Uterus (tissue), 4 donors: ENCODE measurements around the gene MYBBP1A. TPM values are rescaled to one million over a fixed set of nuclear protein-coding genes. Genes with fewer than 3 reads are reported as not detected.

Experiments
- DNase-seq, 2 donors: peaks; one replicate each; pipeline ENCODE4 v3.0.0-alpha.2; 2019 to 2020
- H3K27ac ChIP-seq, 2 donors: fragments of 200-600 bp; sonication (generic); 1 replicate in 1 of 2; 2 replicates in 1 of 2; pipeline ENCODE4 v1.5.1; 2016 to 2018
- H3K27me3 ChIP-seq, 2 donors: fragments of 200-600 bp; sonication (generic); one replicate each; pipeline ENCODE4 v1.5.1; 2018 to 2019; ENCODE audit warnings: control low read depth in 1 of 2
- H3K36me3 ChIP-seq, 2 donors: fragments of 200-600 bp; sonication (generic); one replicate each; pipeline ENCODE4 v1.5.1; 2019; ENCODE audit warnings: control low read depth in 1 of 2
- H3K4me1 ChIP-seq, 2 donors: fragments of 200-600 bp; sonication (generic); one replicate each; pipeline ENCODE4 v1.5.1; 2018 to 2019; ENCODE audit warnings: control low read depth in 1 of 2
- H3K4me3 ChIP-seq, 2 donors: fragments of 200-600 bp; sonication (generic); 1 replicate in 1 of 2; 2 replicates in 1 of 2; pipeline ENCODE4 v1.5.1; 2018 to 2019; ENCODE audit warnings: mild to moderate bottlenecking in 1 of 2
- H3K9me3 ChIP-seq, 2 donors: fragments of 200-600 bp; sonication (generic); one replicate each; pipeline ENCODE4 v1.5.1; 2019; ENCODE audit warnings: control low read depth in 1 of 2
- POLR2A ChIP-seq, 2 donors: fragments of 450-650 bp; IDR thresholded peaks; one replicate each; pipeline ENCODE4 v1.6.1; 2016; ENCODE audit warnings: antibody characterized with exemption in 2 of 2, mild to moderate bottlenecking in 1 of 2, moderate library complexity in 1 of 2
- intact Hi-C: fragments of 100-400 bp; cut with DNase I; formaldehyde crosslinking; loops from one replicate; pipeline ENCODE4 v1.15.1; 2023; ENCODE audit warnings: low total_unique reads
- total RNA-seq, 4 donors: library from RNA; depleted of rRNA in 3 of 4; stranded (reverse); fragments of >200 nt in 3 of 4; gene quantifications; one replicate each; pipeline versions ENCODE4 v1.1.0 to v1.2.4, GENCODE V29; 2014 to 2023
- TF ChIP-seq, protein P1 (sequence below), 4 experiments: fragments of 200-600 bp in 2 of 4; fragments of 450-650 bp in 2 of 4; sonication (generic) in 2 of 4; IDR thresholded peaks; one replicate each; pipeline ENCODE4 v1.5.1; 2016 to 2019; ENCODE audit warnings: antibody characterized with exemption in 4 of 4, mild to moderate bottlenecking in 2 of 4, moderate library complexity in 1 of 4
- donor health status: DM: yes; HTN: yes; CAD: no.

MYBBP1A gene
- total RNA-seq, 4 donors from 2014 or later = 10.9 to 64.7 (median 25.2) TPM

DNA sequence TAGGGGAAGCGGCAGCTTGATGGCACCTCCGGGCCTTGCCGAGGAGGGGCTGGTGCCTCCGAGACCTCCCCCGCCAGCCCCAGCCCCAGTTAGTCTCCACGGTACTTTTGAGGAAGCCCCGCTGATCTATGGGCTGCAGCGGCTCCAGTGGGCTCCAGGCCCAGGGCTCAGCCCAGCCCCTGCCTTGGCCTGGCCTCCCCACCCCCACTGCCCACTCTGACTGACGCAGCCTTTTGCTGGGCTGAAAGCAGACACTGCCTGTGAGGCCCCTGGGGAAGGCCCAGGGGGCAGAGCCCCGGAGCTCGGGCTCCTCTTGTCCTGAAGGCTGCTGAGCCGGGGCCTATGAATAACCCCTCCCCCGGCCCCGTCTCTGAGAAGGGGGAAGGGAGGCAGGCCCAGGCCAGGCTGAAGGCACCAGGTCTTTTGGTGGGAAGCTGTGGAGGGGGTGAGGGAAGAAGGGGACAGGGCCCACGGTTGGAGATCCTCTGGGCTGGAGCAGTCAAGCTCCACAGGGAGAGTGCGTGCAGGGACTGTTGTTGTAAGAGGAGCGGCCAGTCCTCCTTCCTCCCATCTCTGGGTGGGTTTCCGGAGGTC is 21.6 kb upstream of the MYBBP1A start:
- Histone ChIP-seq H3K36me3 (no peaks in the 10 kb centered on the region), H3K4me1 (no peaks in the 10 kb centered on the region), H3K27me3 (no peaks in the 10 kb centered on the region), H3K27ac (no peak overlapping the region), H3K4me3 (no peak overlapping the region), H3K9me3 (no peaks in the 10 kb centered on the region)
- intact Hi-C loops = no loop called here
- no peak for DNase-seq
- TF ChIP-seq POLR2A (IDR thresholded peaks at IDR 0.05) = no peak
- TF ChIP-seq, protein P1, sequence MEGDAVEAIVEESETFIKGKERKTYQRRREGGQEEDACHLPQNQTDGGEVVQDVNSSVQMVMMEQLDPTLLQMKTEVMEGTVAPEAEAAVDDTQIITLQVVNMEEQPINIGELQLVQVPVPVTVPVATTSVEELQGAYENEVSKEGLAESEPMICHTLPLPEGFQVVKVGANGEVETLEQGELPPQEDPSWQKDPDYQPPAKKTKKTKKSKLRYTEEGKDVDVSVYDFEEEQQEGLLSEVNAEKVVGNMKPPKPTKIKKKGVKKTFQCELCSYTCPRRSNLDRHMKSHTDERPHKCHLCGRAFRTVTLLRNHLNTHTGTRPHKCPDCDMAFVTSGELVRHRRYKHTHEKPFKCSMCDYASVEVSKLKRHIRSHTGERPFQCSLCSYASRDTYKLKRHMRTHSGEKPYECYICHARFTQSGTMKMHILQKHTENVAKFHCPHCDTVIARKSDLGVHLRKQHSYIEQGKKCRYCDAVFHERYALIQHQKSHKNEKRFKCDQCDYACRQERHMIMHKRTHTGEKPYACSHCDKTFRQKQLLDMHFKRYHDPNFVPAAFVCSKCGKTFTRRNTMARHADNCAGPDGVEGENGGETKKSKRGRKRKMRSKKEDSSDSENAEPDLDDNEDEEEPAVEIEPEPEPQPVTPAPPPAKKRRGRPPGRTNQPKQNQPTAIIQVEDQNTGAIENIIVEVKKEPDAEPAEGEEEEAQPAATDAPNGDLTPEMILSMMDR (IDR thresholded peaks at IDR 0.05) = no peak

DNA sequence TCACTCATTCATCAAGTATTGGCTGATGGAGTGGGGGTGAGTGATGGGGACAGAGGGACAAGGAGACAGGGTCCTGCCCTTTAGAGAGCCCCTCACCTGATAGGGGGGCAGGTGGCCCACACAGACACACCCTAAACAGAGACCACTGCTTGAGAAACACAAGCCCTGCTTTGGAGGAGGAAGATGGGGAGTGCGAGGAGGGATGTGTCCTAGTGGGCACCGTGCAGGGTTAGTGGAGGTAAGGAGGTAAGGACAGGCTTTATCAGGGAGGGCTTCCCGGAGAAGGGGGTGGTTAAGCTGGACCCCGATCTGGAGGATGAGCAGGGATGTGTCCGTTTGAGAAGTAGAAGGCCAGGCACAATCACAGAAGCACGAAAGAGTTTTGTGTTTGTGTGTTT is 21.0 kb upstream of the MYBBP1A start:
- Histone ChIP-seq H3K36me3 (no peaks in the 10 kb centered on the region), H3K27ac (no peak overlapping the region), H3K9me3 (no peaks in the 10 kb centered on the region), H3K27me3 (no peaks in the 10 kb centered on the region), H3K4me3 (no peak overlapping the region), H3K4me1 (no peaks in the 10 kb centered on the region)
- TF ChIP-seq, protein P1 (IDR thresholded peaks at IDR 0.05) = no peak
- no peak for TF ChIP-seq POLR2A (IDR thresholded peaks at IDR 0.05)
- DNase-seq = no peak
- intact Hi-C loops = no loop called here

DNA sequence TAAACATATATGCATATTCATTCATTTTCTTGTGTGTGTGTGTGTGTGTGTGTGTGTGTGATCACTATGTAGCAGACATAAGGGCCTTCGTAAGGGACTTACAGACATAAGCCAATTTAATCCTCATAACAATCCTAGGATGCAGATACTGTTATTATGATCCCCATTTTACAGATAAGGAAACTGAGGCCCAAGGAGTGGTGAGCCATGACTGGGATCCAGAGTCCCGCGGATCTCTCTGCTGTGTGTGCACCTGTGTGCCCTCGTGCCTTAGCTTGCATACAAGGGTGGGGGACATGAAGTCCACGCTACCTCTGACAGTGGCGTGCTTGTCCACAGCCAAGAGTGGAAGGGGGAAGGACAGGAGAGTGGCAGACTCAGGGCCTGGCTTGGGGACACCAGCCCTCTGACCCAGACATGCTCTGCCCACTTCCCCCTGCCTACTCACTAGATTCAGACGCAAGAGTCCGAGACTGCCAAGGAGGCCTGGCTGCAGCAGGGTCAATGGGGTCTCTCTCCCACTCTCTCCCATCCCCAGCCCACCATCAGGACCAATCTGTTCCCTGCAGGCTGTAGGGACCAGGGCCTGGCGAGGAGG is 19.4 kb upstream of the MYBBP1A start:
- TF ChIP-seq POLR2A (IDR thresholded peaks at IDR 0.05) = no peak
- TF ChIP-seq, protein P1 (IDR thresholded peaks at IDR 0.05) = no peak
- Histone ChIP-seq H3K9me3 (no peaks in the 10 kb centered on the region), H3K36me3 (no peaks in the 10 kb centered on the region), H3K4me3 (no peak overlapping the region), H3K4me1 (no peaks in the 10 kb centered on the region), H3K27me3 (no peaks in the 10 kb centered on the region), H3K27ac (no peak overlapping the region)
- DNase-seq = no peak
- intact Hi-C loops = no loop called here

DNA sequence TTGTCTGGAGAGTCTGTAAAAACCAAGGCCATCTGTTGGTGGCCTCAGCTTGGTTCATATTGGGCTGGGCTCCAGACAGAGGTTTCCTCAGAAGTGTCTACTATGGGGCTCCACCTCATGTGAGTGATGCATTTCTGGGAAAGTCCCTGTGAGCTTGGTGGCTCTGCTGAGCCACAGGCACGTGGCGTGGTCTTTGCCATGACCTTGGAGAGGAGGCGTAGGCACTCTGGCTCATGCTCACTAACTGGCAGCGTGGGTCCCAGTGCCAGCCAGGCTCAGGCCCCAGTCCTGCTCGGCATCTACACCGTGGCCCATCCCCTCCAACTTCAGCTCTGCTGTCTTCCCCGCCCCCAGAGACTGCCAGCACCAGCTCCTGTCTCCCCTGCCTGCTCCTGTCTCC is 18.5 kb upstream of the MYBBP1A start:
- Histone ChIP-seq H3K27ac (no peak overlapping the region), H3K27me3 (no peaks in the 10 kb centered on the region), H3K4me3 (no peak overlapping the region), H3K4me1 (no peaks in the 10 kb centered on the region), H3K9me3 (no peaks in the 10 kb centered on the region), H3K36me3 (no peaks in the 10 kb centered on the region)
- intact Hi-C loops = no loop called here
- no peak for DNase-seq
- no peak for TF ChIP-seq POLR2A (IDR thresholded peaks at IDR 0.05)
- TF ChIP-seq, protein P1 (IDR thresholded peaks at IDR 0.05) = no peak

DNA sequence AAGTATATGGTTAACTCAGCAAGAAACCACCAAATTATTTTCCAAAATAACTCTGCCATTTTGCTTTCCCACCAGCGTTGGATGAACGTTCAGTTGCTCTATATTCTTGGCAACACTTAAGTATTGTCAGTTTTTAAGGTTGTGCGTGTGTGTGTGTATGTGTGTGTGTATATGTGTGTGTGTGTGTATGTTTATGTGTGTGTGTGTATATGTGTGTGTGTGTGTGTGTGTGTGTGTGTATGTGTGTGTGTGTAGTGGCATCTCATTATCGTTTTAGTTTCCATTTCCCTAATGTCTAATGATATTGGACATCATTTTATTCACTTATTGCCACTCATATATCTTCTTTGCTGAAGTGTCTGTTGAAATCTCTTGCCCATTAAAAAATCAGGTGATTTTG is 17.9 kb upstream of the MYBBP1A start:
- H3K9me3 ChIP-seq = no peaks in the 10 kb centered on the region
- intact Hi-C loops = no loop called here
- no peaks in the 10 kb centered on the region for H3K4me1 ChIP-seq
- no peak for DNase-seq
- no peaks in the 10 kb centered on the region for H3K36me3 ChIP-seq
- TF ChIP-seq POLR2A (IDR thresholded peaks at IDR 0.05) = no peak
- TF ChIP-seq, protein P1 (IDR thresholded peaks at IDR 0.05) = no peak
- no peaks in the 10 kb centered on the region for H3K27me3 ChIP-seq
- no peak overlapping the region for H3K4me3 ChIP-seq
- H3K27ac ChIP-seq = no peak overlapping the region
